GM21619 (cell line): ENCODE data around the gene IL10RB.
A peak's percentile ranks its signal among the peaks of the same experiment; 100 is the strongest.
"Not testable (repeated sequence)": the region's sequence is repeated elsewhere in the genome, so short reads cannot be mapped to it uniquely, and the experiment has no call there.

ENCODE experiments used
- ATAC-seq: cut with Tn5 transposase; IDR thresholded peaks from one replicate; pipeline ENCODE4 v1.9.1; 2021; ENCODE audit not compliant: unreplicated experiment

Gene IL10RB

GRCh38 chr21:33300701-33301631, 34.8 kb downstream of the IL10RB start:
- ATAC-seq: no peak

- no peak for ATAC-seq
Observed at GRCh38 chr21:33301632-33302002, 35.5 kb downstream of the IL10RB start.

GRCh38 chr21:33302055-33302454, 35.9 kb downstream of the IL10RB start:
- no peak for ATAC-seq

GRCh38 chr21:33302796-33303195, 36.6 kb downstream of the IL10RB start:
- no peak for ATAC-seq

GRCh38 chr21:33305344-33305671, 39.1 kb downstream of the IL10RB start:
- no peak for ATAC-seq

GRCh38 chr21:33305938-33306337, 39.8 kb downstream of the IL10RB start:
- no peak for ATAC-seq

GRCh38 chr21:33308586-33309490, 42.7 kb downstream of the IL10RB start:
- peak; percentile 75 for ATAC-seq

GRCh38 chr21:33309778-33310177, 43.6 kb downstream of the IL10RB start:
- no peak for ATAC-seq

GRCh38 chr21:33312121-33312520, 46.0 kb downstream of the IL10RB start:
- no peak for ATAC-seq

- ATAC-seq: no peak
Observed at GRCh38 chr21:33313183-33313582, 47.0 kb downstream of the IL10RB start.

- no peak for ATAC-seq
Observed at GRCh38 chr21:33313611-33314010, 47.4 kb downstream of the IL10RB start.

GRCh38 chr21:33314111-33314510, 47.9 kb downstream of the IL10RB start:
- ATAC-seq: no peak

GRCh38 chr21:33315946-33316710, 50.0 kb downstream of the IL10RB start:
- no peak for ATAC-seq

GRCh38 chr21:33317145-33317544, 51.0 kb downstream of the IL10RB start:
- no peak for ATAC-seq

GRCh38 chr21:33317786-33318486, 51.8 kb downstream of the IL10RB start:
- ATAC-seq: no peak

GRCh38 chr21:33321005-33321404, 54.8 kb downstream of the IL10RB start:
- ATAC-seq: not testable (repeated sequence)

- ATAC-seq: not testable (repeated sequence)
Observed at GRCh38 chr21:33323610-33324009, 57.4 kb downstream of the IL10RB start.

GRCh38 chr21:33324291-33325221, 58.4 kb downstream of the IL10RB start, which contains the start of gene IFNAR1:
Gene IFNAR1, plus strand, starts transcription at chr21:33324970. Its CDS starts 86 bp downstream, at chr21:33325056.
- ATAC-seq: peak; percentile 75
